ENCODE data around the gene ATR.

The ATR gene

GRCh38 chr3:142523921-142524566 lies 54.5 kb downstream of the ATR start:
- no peak for DNase-seq (ENCODE audit: low spot score)

- no peak for DNase-seq (ENCODE audit: low spot score)
Measured at GRCh38 chr3:142509079-142509478, 69.5 kb downstream of the ATR start.

- no peak for DNase-seq (ENCODE audit: low spot score)
Measured at GRCh38 chr3:142507241-142507640, 71.3 kb downstream of the ATR start.

GRCh38 chr3:142502187-142502985 lies 76.1 kb downstream of the ATR start:
- DNase-seq (ENCODE audit: low spot score) = no peak

- no peak for DNase-seq (ENCODE audit: low spot score)
Measured at GRCh38 chr3:142501004-142501926, 77.3 kb downstream of the ATR start.

GRCh38 chr3:142500211-142500610 lies 78.3 kb downstream of the ATR start:
- DNase-seq (ENCODE audit: low spot score) = no peak

GRCh38 chr3:142498397-142499180 lies 79.9 kb downstream of the ATR start:
- no peak for DNase-seq (ENCODE audit: low spot score)

GRCh38 chr3:142497729-142498128 lies 80.8 kb downstream of the ATR start:
- DNase-seq (ENCODE audit: low spot score) = no peak

- DNase-seq (ENCODE audit: low spot score) = no peak
Measured at GRCh38 chr3:142495103-142495502, 83.4 kb downstream of the ATR start.

- no peak for DNase-seq (ENCODE audit: low spot score)
Measured at GRCh38 chr3:142492184-142492583, 86.3 kb downstream of the ATR start.

GRCh38 chr3:142489572-142490323 lies 88.8 kb downstream of the ATR start:
- no peak for DNase-seq (ENCODE audit: low spot score)

GRCh38 chr3:142484912-142485435 lies 93.6 kb downstream of the ATR start:
- DNase-seq (ENCODE audit: low spot score) = no peak

GRCh38 chr3:142481196-142481595 lies 97.3 kb downstream of the ATR start:
- no peak for DNase-seq (ENCODE audit: low spot score)

- no peak for DNase-seq (ENCODE audit: low spot score)
Measured at GRCh38 chr3:142470826-142471225, 107.7 kb downstream of the ATR start.

- DNase-seq (ENCODE audit: low spot score) = no peak
Measured at GRCh38 chr3:142468456-142468855, 110.1 kb downstream of the ATR start.

- no peak for DNase-seq (ENCODE audit: low spot score)
Measured at GRCh38 chr3:142467768-142468167, 110.8 kb downstream of the ATR start.

GRCh38 chr3:142460689-142461088 lies 117.8 kb downstream of the ATR start:
- DNase-seq (ENCODE audit: low spot score) = no peak

- no peak for DNase-seq (ENCODE audit: low spot score)
Measured at GRCh38 chr3:142459929-142460328, 118.6 kb downstream of the ATR start.

GRCh38 chr3:142459096-142459495 lies 119.4 kb downstream of the ATR start:
- no peak for DNase-seq (ENCODE audit: low spot score)

- DNase-seq (ENCODE audit: low spot score) = no peak
Measured at GRCh38 chr3:142450881-142451280, 127.7 kb downstream of the ATR start.

- DNase-seq (ENCODE audit: low spot score) = no peak
Measured at GRCh38 chr3:142450189-142450588, 128.3 kb downstream of the ATR start.
